NCI-H2196 treated with DMSO at 0.1 percent for 48 hours (cell line): ENCODE data around the gene ULK3.

Source experiments
- DNase-seq: peaks from one replicate; lab custom pipeline; 2025; ENCODE audit not compliant: unreplicated experiment; lab: John Stamatoyannopoulos, UW

ULK3 gene

DNA sequence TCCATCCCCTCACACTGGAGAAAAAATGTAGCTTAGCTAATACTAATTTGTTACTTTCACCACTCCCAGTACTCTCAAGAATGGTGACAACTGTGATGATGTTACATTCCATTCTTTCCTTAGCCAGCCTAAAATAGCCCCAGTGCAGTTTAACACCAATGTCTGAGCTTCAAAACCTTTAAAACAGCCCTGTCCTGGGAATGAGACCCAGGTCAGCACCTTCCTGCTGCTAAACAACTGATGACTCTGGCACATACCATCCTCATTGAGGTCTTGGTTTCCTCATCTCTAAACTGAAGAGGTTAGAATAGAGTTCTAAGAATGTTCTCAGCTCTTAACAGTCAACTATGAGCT lies 26.4 kb upstream of the ULK3 start:
- DNase-seq = no peak

DNA sequence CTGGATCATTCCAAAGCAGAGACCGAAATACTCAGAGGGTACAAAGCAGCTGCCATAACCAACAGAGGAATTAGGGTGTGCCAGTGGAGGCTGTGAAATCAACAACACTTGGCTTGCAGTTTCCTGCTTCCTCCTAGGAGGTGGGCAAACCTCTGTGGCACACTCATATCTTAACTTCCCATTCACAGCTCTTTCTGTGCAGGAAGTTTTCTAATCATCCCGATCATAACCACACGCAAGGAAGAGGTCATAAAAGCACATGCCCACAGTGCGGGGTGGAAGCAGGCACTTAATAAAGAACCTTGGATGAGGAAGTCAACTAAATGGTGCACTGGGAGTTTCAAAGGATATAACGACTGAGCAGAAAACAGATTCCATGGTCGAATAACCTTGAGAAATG lies 25.1 kb upstream of the ULK3 start:
- DNase-seq = no peak

DNA sequence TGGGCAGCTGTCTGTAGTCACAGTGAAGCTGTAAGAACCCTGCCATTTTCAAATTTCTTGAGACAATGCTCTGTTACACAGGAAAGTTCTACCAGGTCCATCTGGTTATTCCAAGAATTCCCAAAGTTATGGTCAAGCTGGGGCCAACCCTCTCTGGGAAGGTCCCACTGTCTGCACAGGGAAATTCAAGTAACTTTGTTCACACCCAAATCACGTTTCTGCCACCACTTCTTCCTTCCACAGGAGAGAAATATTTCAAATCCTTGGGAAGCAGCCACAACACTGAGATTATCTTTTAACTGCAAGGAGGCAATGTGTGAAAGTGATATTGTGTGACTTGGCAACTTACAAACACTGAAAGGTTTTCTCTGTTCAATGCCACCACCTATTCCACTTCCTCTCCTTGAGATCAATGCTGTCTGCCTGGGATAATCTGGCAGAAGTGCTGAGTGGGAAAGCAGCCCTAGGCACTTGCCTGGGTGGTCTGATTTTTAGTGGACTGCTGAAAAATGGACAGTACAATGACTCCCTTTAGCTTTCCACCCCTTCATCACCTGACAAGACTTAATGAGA lies 24.6 kb upstream of the ULK3 start:
- no peak for DNase-seq

DNA sequence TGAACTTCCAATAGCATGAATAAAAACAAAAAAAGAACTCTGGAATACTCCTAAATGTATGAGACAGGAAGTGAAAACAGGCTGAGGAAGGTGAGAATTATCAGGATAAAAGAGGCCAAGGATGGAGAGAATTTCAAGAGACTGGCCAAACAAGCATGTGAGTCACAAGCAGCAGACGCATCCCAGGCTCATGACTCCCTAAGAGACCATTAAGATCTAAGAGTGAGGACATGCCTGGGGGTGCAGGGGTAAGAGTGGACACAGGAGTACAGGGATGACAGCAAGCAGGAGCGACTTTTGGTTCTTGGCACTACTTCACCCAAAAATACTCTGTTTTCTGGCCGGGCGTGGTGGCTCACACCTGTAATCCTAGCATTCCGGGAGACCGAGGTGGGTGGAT lies 23.1 kb upstream of the ULK3 start:
- DNase-seq = no peak

DNA sequence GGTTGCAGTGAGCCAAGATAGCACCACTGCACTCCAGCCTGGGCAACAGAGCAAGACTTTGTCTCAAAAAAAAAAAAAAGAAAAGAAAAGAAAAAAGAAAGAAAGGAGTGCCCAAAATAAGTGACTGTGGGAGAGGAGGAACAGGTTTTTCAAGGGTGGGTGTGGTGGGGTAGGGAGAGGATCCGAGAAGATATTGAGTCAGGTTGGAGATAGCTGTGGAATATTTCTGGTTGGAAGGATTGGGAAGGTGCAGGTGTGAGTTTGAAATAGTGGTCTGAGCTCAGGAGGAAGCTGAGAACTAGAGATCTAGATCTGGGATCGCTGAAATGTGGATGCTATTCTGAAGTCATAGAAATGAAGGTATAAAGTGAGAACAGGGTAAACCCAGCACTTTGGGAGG lies 22.4 kb upstream of the ULK3 start:
- DNase-seq = no peak

DNA sequence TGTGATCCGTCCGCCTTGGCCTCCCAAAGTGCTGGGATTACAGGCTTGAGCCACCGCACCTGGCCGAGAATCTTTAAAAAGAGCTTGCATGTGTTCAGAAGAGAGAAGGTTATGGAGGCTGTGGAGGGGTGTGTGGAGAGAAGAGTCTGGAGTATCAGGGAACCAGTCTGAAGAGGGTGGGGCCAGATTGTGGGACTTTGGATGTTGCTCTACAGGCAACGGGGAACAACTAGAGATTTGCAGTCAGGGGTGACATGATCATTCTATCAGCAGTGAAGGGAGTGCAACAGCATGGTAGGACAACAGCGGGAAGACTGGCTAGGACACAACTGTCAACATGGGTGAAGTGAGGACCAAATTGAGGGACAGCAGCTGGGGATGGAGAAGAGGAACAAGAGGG lies 21.3 kb upstream of the ULK3 start:
- DNase-seq = no peak

DNA sequence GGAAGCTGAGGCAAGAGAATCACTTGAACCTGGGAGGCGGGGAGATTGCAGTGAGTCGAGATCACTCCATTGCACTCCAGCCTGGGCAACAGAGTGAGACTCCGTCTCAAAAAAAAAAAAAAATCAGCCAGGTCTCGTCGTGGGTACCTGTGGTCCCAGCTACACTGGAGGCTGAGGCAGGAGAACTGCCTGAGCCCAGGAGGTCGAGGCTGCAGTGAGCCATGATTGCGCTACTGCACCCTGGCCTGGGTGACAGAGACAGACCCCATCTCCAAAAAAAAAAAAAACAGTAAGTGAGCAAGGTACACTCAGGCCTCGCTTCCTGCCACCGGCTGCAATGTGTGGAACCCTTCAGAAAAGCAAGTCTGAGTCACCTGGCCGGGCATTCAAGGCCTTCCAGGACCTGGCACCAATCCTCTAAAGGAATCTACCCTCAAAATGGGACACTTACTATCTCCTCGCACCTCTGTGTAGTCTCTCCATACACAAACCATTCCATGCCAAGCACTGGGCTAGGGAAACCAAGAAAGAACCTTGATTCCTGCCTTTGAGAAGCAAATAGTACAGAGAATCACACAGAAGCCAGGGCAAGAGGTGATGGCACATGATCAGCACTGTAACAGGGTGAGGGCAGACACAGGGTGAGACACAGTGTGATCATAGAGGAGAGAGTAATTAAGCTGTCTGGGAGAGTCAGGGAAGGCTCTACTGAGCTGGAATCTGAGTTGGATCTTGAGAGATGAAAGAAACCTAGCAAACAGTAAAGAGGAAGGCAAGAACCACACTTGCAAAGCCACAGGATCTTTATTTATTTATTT lies 20.5 kb upstream of the ULK3 start:
- DNase-seq = no peak

DNA sequence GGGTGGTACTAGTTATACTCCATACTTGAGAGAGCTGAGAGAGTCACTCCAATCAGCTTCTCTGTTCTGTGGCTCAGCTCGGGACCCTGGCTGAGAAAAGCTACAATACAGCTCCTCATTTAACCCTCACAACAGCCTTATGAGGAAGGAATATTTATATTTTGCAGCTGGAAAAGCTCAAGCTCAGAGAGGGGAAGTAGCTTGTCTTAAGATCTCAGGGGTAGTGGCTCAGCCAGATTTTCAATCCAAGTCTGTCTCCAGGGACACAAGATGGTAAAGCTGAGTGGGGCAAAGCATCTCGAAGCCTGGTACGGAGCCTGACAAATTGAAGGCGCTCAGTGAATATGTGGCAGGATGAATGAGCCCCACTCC lies 15.4 kb upstream of the ULK3 start:
- DNase-seq = no peak

DNA sequence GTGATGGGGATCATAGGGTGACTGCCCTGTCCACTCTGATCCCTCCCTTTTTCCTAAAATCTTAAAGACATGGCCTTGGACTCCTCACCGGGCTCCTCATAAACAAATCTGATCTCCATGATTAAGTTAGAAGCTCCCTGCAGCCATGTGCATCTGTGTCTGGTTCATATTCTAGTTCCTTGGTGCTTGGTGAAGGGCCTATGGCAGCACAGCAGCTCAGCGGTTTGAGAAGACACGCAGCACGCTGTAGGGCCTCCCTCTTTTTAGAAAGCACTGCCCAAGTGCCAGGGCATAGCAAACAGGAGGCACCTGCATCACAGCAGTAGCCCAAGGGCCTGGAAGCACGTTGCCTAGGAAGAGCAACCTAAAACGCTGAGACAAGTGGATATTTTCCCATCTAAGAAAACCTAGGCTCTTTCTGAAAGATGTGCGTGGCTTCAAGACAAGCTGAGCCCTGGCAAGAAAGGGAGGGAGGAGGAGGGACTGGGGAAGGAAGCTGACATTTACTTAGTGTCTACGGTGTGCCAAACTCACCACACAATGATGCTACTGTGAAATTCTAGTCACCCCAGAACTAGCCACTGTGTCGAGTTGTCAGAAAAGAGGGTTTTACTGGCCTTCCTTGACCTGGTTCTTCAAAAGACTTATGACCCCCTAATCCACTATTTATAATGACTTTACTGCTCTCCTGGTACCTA lies 14.9 kb upstream of the ULK3 start:
- DNase-seq = no peak

DNA sequence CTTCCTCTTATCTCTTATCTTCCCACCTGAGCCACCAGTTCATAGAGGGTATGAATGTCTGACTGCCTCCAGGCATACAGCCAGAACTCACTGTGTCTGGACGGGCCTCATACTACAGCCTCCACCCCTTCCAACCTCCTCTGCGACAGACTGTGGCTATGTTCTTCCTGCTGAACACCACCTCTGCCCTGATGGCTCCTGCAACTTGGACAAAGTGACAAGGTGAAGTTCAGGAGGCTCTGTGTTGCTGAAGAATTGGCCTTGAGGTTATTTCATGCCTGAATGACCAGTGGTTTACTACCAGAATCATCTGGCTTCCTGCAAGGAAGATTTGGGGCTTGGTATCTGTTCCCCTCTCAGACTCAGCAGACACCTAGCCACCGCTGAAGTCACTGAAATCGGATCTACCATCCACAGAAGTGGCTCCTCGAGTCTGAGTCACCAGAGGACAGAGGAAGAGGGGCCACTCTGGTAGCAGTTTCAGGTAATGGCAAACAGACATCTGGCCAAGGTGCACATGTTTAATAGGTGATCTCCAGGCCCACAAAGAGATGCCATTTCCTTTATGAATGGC lies 14.2 kb upstream of the ULK3 start:
- peak; percentile 33 for DNase-seq

DNA sequence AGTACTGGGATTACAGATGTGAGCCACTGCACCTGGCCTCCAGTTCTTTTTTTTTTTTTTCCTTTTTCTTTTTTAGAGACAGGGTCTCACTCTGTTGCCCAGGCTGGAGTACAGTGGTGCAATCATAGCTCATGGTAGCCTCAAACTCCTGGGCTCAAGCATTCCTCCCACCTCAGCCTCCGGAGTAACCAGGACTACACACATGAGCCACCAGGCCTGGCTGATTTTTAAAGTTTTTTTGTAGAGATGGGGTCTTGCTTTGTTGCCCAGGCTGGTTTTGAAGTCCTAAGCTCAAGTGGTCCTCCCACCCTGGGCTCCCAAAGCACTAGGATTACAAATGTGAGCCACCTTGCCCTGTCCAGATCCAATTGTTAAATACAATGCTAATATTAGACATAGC lies 13.6 kb upstream of the ULK3 start:
- no peak for DNase-seq

DNA sequence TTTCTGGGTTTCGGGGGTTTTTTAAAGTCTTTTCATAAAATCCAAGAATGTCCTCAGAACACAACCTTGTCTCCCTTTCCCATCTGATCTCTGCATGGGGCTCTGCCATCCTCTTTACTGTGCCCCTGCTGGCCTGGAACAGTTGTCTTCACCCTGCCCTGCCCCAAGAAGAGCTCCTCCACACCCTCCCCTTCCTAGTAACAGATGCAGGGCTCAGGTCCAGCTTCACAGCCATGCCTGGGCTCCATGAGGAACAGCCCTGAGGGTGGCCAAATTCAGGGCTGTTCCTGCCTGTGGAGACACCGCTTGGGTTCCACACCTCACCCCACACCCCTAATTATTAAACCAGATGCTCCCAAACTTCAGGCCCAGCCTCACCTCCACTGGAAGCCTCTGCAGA lies 12.9 kb upstream of the ULK3 start:
- DNase-seq = no peak

DNA sequence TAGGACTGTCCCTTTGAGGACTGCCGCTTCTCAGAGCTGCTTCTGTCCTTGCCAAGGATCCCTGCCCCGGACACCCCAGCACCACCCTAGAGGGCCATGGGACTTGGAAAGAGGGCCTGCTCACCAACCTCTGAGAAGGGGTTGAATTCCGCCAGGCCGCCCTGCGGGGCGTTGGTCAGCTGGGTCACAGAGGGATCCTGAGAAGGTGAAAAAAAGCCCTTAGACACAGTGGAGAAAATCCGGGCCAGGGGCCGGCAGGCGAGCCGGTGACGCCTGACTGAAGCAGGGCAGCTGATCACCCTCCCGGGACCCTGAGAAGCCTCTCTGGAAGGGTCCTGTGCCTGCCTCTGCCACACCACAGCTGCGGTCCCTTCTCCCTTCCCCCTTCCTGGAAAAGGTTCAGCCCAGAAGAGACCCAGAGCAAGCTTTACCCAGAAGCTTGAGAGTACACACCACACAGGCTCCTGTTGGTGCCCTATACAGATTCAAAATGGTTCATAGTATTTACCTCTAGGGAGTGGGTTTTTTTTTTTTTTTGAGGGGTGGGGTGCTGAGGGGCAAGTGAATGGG lies 11.6 kb upstream of the ULK3 start:
- DNase-seq = no peak

DNA sequence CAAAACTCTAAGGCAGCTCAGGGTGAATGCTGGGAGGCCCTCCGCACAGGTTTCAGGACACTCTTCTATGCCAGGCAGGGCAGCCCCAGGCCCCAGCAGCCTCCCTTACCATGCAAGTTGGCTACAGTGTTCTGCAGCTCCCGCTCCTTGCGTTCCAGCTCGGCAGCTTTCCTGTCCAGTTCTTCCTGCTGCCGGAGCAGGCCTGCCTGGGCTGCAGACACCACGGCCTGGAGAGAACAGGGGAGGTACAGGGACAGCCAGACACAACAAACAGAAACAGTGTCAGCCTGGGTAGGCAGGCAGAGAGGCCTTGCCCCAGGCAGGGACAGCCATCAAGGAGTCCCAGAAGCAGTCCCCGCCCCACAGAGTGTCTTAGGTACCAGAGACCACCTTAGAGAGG lies 9.0 kb upstream of the ULK3 start:
- DNase-seq = no peak

DNA sequence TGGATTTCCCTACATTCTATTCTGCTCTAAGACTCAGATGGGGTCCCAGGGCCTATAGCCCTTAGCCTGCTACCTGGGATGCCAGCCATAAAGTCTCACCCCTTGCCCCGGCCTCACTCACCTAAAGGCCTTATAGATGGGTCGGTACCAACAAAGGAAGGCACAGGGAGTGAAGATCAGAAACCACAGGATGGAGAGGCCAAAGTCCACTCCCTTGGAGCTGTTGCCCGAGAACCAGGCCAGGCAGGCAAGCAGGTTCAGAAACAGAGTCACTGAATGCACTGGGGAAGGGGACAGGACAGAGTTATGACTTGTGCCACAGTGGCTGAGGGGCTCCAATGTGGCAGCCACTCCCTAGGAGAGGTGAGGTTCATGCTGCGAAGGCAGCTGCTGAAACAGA lies 7.4 kb upstream of the ULK3 start:
- no peak for DNase-seq

DNA sequence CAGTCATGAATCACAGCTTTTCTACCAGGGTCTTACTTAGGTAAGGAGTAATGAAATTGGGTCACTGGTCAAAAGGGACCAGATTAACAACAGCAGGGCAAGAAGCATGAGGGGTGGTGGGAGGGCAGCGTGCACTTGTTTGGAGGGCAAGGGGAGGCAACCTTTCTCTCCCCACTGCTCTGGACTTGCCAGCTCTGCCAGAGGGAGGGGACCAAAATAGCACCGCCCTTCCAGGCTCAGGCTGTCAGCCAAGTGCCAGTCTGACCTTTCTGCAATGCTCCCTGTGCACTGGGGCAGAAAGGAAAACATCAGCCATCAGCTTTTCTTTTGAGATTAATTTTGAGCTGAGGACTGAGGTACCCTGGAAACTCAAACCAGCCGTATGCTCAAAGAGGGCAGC lies 4.5 kb upstream of the ULK3 start:
- no peak for DNase-seq

DNA sequence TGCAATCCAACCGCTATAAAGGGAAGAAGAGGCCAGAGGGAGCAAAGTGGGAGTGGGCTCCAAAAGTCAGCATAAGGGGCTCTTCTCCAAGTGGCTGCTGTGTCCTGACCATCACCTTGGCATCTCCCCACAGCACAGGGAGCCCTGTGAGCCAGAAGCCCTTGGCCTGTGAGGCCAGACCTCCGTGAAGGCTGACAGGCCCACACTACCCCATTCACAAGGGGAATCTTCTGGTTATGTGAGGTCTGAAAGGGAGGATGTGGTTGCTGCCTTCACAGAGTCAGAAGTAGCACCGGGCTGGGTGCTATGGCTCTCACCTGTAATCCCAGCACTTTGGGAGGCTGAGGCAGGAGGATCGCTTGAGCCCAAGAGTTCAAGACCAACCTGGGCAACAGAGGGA lies 2.6 kb upstream of the ULK3 start:
- DNase-seq = no peak

DNA sequence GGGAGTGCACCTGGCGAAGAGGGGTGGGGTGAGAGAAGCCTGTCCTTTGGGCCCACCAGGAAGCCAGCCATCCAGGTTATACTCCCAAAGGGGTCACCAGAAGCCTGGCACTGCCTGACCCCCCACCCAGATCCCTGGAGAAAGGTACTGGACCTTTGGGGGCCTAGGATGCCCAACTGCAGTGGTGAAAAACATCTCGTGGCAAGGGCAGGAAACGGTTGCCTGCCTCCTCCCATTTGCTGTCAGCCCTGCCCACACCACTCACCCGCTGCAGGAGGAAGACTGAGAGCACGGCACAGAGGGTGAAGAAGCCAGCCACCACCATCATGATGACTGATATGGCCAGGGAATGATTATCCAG lies 2.2 kb upstream of the ULK3 start:
- DNase-seq = no peak

DNA sequence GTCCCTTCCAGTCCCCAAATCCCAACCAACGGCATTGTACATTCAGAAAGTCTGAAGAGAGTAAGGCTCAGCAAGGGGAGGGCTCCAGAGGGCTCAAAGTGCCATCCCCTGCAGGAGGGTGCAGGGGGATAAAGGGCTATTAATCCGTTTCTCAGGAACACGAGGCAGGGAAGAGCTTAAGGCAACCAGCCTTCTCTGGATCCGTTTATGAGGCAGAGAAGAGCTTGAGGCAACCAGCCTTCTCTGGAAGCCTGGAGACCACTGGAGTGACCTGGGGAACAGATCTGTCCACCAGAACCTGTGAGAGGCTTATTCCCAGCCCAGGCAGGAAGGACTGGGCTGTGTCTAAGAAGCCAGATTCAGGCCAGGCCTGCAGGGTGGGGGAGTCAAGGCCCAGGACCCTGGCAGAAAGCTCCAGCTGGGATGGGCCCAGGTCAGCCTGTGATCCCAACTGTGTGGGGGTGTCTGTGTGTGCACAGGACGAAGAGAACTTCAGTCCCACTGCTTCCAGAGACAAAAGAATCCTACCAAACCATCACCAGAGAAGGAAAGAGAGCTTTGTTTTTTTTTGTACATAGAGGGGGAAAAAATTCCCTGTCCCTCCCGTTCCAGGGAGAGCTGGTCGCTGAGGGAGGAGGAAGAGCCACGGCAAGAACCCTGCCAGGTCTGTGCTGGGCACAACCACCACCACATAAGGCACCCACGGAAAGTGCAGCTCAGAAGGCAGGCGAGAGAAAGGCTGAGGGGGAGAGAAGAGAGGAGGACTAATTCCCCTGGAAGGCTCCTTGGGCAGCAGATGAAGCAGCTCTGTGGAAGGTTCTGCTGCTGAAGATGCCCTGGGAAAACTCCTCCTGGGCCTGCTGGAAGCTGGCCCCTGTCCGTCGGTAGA lies 1.6 kb upstream of the ULK3 start:
- DNase-seq = no peak

DNA sequence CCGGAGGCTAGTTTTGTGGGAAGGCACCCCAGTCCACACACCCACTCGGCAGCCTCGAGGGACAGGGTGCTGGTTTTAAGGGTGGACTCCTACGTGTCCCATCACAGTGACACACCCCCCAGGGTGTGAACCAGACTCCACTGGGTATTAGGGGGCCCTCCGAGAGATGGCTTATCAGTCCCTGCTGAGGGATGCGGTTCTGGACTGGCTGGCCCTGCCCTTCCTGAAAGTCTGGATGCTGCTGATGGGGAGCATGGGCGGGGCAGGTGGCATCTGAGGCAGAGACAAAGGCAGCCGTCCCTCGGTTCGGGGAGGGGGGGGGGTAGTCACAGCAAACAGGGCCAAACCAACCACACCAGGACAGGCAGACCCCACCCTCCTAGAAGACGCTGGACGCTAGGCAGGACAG lies 939 bp upstream of the ULK3 start:
- no peak for DNase-seq

DNA sequence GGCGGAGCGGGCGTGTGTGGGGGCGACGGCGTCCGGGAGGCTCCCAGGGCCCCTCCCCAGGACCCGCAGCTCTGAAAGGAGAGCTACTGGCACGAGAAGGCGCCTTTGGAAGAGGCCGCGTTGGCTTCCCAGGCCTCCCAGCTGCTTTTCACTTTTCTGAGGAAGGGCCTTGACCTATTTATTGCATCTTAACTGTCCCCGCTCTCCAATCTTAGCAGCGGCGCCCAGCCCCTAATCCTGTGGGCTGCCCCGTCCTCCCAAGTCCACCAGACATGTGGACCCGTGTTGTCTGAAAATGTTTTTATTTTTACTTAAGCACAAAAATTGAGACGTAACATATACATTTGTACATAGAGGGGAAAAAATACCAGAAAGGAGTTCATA lies 481 bp upstream of the ULK3 start:
- DNase-seq = no peak
